KMS-11 (cell line): ENCODE measurements around the gene SDC3.

Experiments
- H2AFZ ChIP-seq: fragments of 200-600 bp; sonication (generic); 2 replicates; pipeline ENCODE4 v1.6.1; 2016; ENCODE audit warnings: antibody characterized with exemption, mixed run types, low read depth
- H3K27ac ChIP-seq: fragments of 200-600 bp; sonication (generic); 2 replicates; pipeline ENCODE4 v1.6.1; 2016; ENCODE audit warnings: mild to moderate bottlenecking, mixed run types
- H3K27me3 ChIP-seq: fragments of 200-600 bp; sonication (generic); 2 replicates; pipeline ENCODE4 v1.6.1; 2017; ENCODE audit warnings: mild to moderate bottlenecking, low read depth, mixed run types, moderate library complexity; ENCODE audit not compliant: insufficient read depth
- H3K36me3 ChIP-seq: fragments of 200-600 bp; sonication (generic); 2 replicates; pipeline ENCODE4 v1.6.1; 2017; ENCODE audit warnings: mild to moderate bottlenecking, mixed run types; ENCODE audit not compliant: insufficient read depth
- H3K4me1 ChIP-seq: fragments of 200-600 bp; sonication (generic); 2 replicates; pipeline ENCODE4 v1.6.1; 2016; ENCODE audit warnings: mild to moderate bottlenecking, low read depth, mixed run types; ENCODE audit not compliant: poor library complexity, severe bottlenecking
- H3K4me2 ChIP-seq: fragments of 200-600 bp; sonication (generic); 2 replicates; pipeline ENCODE4 v1.7.0; 2016; ENCODE audit warnings: mild to moderate bottlenecking, mixed run types
- H3K4me3 ChIP-seq: fragments of 200-600 bp; sonication (generic); IDR thresholded peaks from 2 replicates; pipeline ENCODE4 v1.6.1; 2017; ENCODE audit warnings: low read depth, low read length, mixed read lengths; ENCODE audit not compliant: insufficient read depth
- H3K79me2 ChIP-seq: fragments of 200-600 bp; sonication (generic); 2 replicates; pipeline ENCODE4 v1.6.1; 2016; ENCODE audit warnings: low read depth, mixed run types; ENCODE audit not compliant: insufficient read depth
- H3K9ac ChIP-seq: fragments of 200-600 bp; sonication (generic); 2 replicates; pipeline ENCODE4 v1.6.1; 2016; ENCODE audit warnings: mild to moderate bottlenecking, mixed run types
- H4K20me1 ChIP-seq: fragments of 200-600 bp; sonication (generic); 2 replicates; pipeline ENCODE4 v1.6.1; 2016; ENCODE audit warnings: mild to moderate bottlenecking, mixed run types; ENCODE audit not compliant: insufficient read depth
- CTCF ChIP-seq: fragments of 200-600 bp; sonication (generic); conservative IDR thresholded peaks from 2 replicates; pipeline ENCODE4 v1.6.1; 2017; ENCODE audit warnings: low read depth, mild to moderate bottlenecking, antibody characterized with exemption, low read length, moderate library complexity, mixed read lengths

The SDC3 gene

GRCh38 chr1:30860320-30860652 lies 48.3 kb downstream of the SDC3 start:
- H3K27ac ChIP-seq = no peak overlapping the region
- peaks cover 63% of the 10 kb centered on the region for H3K27me3 ChIP-seq
- H3K4me1 ChIP-seq = no peaks in the 10 kb centered on the region
- no peak overlapping the region for H3K4me2 ChIP-seq
- no peak overlapping the region for H2AFZ ChIP-seq
- H4K20me1 ChIP-seq = no peaks in the 10 kb centered on the region
- no peaks in the 10 kb centered on the region for H3K36me3 ChIP-seq
- H3K79me2 ChIP-seq = no peaks in the 10 kb centered on the region
- no peak overlapping the region for H3K4me3 ChIP-seq
- H3K9ac ChIP-seq = no peak overlapping the region
- no peak for TF ChIP-seq CTCF

- TF ChIP-seq CTCF = no peak
- no peak overlapping the region for H2AFZ ChIP-seq
Measured at GRCh38 chr1:30857964-30858363, 50.6 kb downstream of the SDC3 start.

GRCh38 chr1:30857062-30857461 lies 51.5 kb downstream of the SDC3 start:
- Histone ChIP-seq H3K27me3 (peaks cover 59% of the 10 kb centered on the region), H3K9ac (no peak overlapping the region), H2AFZ (no peak overlapping the region), H4K20me1 (no peaks in the 10 kb centered on the region), H3K4me3 (no peak overlapping the region), H3K36me3 (no peaks in the 10 kb centered on the region), H3K27ac (no peak overlapping the region), H3K4me2 (no peak overlapping the region), H3K79me2 (no peaks in the 10 kb centered on the region), H3K4me1 (no peaks in the 10 kb centered on the region)
- TF ChIP-seq CTCF = no peak

More at GRCh38 chr1:30857964-30858363, 50.6 kb downstream of the SDC3 start:
- no peaks in the 10 kb centered on the region for H3K36me3 ChIP-seq
- H3K27me3 ChIP-seq = peaks cover 62% of the 10 kb centered on the region
- H3K27ac ChIP-seq = no peak overlapping the region
- no peaks in the 10 kb centered on the region for H3K4me1 ChIP-seq
- H4K20me1 ChIP-seq = no peaks in the 10 kb centered on the region
- no peaks in the 10 kb centered on the region for H3K79me2 ChIP-seq
- no peak overlapping the region for H3K4me3 ChIP-seq
- H3K9ac ChIP-seq = no peak overlapping the region
- H3K4me2 ChIP-seq = no peak overlapping the region

GRCh38 chr1:30856260-30856790 lies 52.2 kb downstream of the SDC3 start:
- Histone ChIP-seq H3K9ac (no peak overlapping the region), H3K4me2 (no peak overlapping the region), H2AFZ (no peak overlapping the region), H3K4me1 (no peaks in the 10 kb centered on the region), H3K79me2 (no peaks in the 10 kb centered on the region), H3K27ac (no peak overlapping the region), H3K27me3 (peaks cover 54% of the 10 kb centered on the region), H3K4me3 (no peak overlapping the region), H4K20me1 (no peaks in the 10 kb centered on the region), H3K36me3 (no peaks in the 10 kb centered on the region)
- TF ChIP-seq CTCF = no peak
